ENCODE measurements around the gene PRKAR2A. TPM values are rescaled to one million over a fixed set of nuclear protein-coding genes. Genes with fewer than 3 reads are reported as not detected.
"Not testable (repeated sequence)": the region's sequence is repeated elsewhere in the genome, so short reads cannot be mapped to it uniquely, and the experiment has no call there.

PRKAR2A gene
- total and polyA plus RNA-seq, 2 donors (not counting 3 experiments of a cell fraction or from before 2014, with no cell fraction given) = 8.6 to 69.9 TPM

DNA sequence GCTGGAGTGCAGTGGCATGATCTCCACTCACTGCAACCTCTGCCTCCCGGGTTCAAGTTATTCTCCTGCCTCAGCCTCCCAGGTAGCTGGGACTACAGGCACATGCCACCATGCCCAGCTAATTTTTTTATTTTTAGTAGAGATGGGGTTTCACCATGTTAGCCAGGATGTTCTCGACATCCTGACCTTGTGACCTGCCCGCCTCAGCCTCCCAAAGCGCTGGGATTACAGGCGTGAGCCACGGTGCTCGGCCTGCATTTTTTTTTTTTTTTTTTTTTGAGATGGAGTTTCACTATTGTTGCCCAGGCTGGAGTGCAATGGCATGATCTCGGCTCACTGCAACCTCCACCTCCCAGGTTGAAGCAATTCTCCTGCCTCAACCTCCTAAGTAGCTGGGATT is 69.1 kb downstream of the PRKAR2A start:
- H3K9me3 ChIP-seq (replicated peaks; ENCODE audit: control insufficient read depth, insufficient read depth, low read length); H3K27ac ChIP-seq (ENCODE audit: insufficient read depth, low read depth, low read length); FAIRE-seq; H2AFZ ChIP-seq (ENCODE audit: low read depth, low read length); POLR2A ChIA-PET; H4K20me1 ChIP-seq (replicated peaks; ENCODE audit: control insufficient read depth, extremely low read depth, insufficient read depth, low read length); H3K4me1 ChIP-seq (ENCODE audit: control insufficient read depth, extremely low read depth, insufficient read depth, low read length); H3K9ac ChIP-seq (replicated peaks; ENCODE audit: extremely low read depth, insufficient read depth, low read length); H3K79me2 ChIP-seq (ENCODE audit: control insufficient read depth, insufficient read depth, low read length); dilution Hi-C loops (cut with MboI; ENCODE audit: extremely low pct_ligation_motif_present, low sequenced_read_pairs); H3K27me3 ChIP-seq (ENCODE audit: control insufficient read depth in 2 of 2, insufficient read depth in 2 of 2, low read length in 2 of 2); H3K9me1 ChIP-seq (replicated peaks; ENCODE audit: control insufficient read depth, extremely low read depth, insufficient read depth, low read length); H3K36me3 ChIP-seq (ENCODE audit: control insufficient read depth in 2 of 2, extremely low read depth in 1 of 2, insufficient read depth in 2 of 2, low read length in 2 of 2); H3K4me3 ChIP-seq (replicated peaks in 1 of 3; ENCODE audit: insufficient read depth in 1 of 3, low read depth in 1 of 3, low read length in 3 of 3); BruUV-seq (replicated peaks); H3K4me2 ChIP-seq (ENCODE audit: insufficient read depth, low read length); intact Hi-C loops (cut with micrococcal nuclease); DNase-seq (ENCODE audit: low read depth, low spot score): not testable (repeated sequence)
- CTCF ChIA-PET = interaction anchor here (1.2 kb wide), 1 partner anchor 13 kb away, joined by 6 read pairs; no protein-coding TSS in a partner anchor

DNA sequence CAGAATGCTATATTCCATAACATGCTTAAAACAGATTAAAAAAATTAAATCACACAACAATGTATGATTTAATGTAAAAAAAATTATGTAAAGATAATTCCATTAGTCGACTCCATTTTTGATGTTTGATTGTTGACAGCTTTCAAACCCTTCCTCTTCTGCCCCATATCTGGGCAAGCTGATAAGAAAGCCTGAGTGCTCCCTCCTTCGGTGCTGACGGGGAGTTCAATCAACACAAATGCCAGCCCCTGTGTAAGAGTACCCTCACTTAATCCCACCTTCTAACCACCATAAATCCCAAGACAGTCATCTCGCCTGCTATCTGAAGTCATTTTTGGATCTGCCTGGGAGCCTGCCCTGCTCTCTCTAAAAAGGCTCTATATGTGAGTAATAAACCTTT is 70.8 kb downstream of the PRKAR2A start:
- intact Hi-C loops (cut with micrococcal nuclease) = no loop called here
- dilution Hi-C loops (cut with MboI; ENCODE audit: extremely low pct_ligation_motif_present, low sequenced_read_pairs) = no loop called here
- no TSS peak for BruUV-seq (replicated peaks)

More for the DNA sequence above, 70.8 kb downstream of the PRKAR2A start:
- no peak overlapping the region for H3K4me2 ChIP-seq (ENCODE audit: insufficient read depth, low read length)
- H3K27ac ChIP-seq (ENCODE audit: insufficient read depth, low read depth, low read length) = no peak overlapping the region
- no peak for FAIRE-seq
- H3K27me3 ChIP-seq (ENCODE audit: control insufficient read depth in 2 of 2, insufficient read depth in 2 of 2, low read length in 2 of 2) = no peaks in the 10 kb centered on the region
- POLR2A ChIA-PET = no interaction called here
- CTCF ChIA-PET = interaction anchor here (1.3 kb wide), 1 partner anchor 11 kb away, joined by 4 read pairs; no protein-coding TSS in a partner anchor
- H3K4me1 ChIP-seq (ENCODE audit: control insufficient read depth, extremely low read depth, insufficient read depth, low read length) = no peaks in the 10 kb centered on the region
- no peaks in the 10 kb centered on the region for H3K9me3 ChIP-seq (replicated peaks; ENCODE audit: control insufficient read depth, insufficient read depth, low read length)
- no peak for DNase-seq (ENCODE audit: low read depth, low spot score)
- H3K9ac ChIP-seq (replicated peaks; ENCODE audit: extremely low read depth, insufficient read depth, low read length) = no peak overlapping the region
- no peak for TF ChIP-seq POLR2AphosphoS5 (IDR thresholded peaks at IDR 0.05; ENCODE audit: insufficient read depth, low read depth, low read length)
- TF ChIP-seq, protein P1, sequence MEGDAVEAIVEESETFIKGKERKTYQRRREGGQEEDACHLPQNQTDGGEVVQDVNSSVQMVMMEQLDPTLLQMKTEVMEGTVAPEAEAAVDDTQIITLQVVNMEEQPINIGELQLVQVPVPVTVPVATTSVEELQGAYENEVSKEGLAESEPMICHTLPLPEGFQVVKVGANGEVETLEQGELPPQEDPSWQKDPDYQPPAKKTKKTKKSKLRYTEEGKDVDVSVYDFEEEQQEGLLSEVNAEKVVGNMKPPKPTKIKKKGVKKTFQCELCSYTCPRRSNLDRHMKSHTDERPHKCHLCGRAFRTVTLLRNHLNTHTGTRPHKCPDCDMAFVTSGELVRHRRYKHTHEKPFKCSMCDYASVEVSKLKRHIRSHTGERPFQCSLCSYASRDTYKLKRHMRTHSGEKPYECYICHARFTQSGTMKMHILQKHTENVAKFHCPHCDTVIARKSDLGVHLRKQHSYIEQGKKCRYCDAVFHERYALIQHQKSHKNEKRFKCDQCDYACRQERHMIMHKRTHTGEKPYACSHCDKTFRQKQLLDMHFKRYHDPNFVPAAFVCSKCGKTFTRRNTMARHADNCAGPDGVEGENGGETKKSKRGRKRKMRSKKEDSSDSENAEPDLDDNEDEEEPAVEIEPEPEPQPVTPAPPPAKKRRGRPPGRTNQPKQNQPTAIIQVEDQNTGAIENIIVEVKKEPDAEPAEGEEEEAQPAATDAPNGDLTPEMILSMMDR (IDR thresholded peaks at IDR 0.05; ENCODE audit: extremely low read depth in 1 of 2, insufficient read depth in 1 of 2, low read depth in 1 of 2, low read length in 2 of 2) = no peak
- TF ChIP-seq MYC (IDR thresholded peaks at IDR 0.05; ENCODE audit: low read depth, low read length) = no peak
- TF ChIP-seq, protein P2, sequence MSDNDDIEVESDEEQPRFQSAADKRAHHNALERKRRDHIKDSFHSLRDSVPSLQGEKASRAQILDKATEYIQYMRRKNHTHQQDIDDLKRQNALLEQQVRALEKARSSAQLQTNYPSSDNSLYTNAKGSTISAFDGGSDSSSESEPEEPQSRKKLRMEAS (IDR thresholded peaks at IDR 0.05; ENCODE audit: insufficient read depth, insufficient read length) = no peak
- TF ChIP-seq GATA2 (IDR thresholded peaks at IDR 0.05; ENCODE audit: insufficient read depth, insufficient read length, low read depth, low read length) = no peak
- no peak for TF ChIP-seq POLR2A (IDR thresholded peaks at IDR 0.05; ENCODE audit: low read depth, low read length)
- TF ChIP-seq EZH2 (IDR thresholded peaks at IDR 0.05; ENCODE audit: borderline replicate concordance, low read depth, low read length, severe bottlenecking) = no peak
- no peak for TF ChIP-seq FOS (IDR thresholded peaks at IDR 0.05; ENCODE audit: borderline replicate concordance, insufficient read depth, low read length)
- no peak for TF ChIP-seq JUN (IDR thresholded peaks at IDR 0.05; ENCODE audit: borderline replicate concordance, insufficient read depth, insufficient read length, low read depth)
- H2AFZ ChIP-seq (ENCODE audit: low read depth, low read length) = no peak overlapping the region
- no peaks in the 10 kb centered on the region for H3K79me2 ChIP-seq (ENCODE audit: control insufficient read depth, insufficient read depth, low read length)
- no peaks in the 10 kb centered on the region for H3K36me3 ChIP-seq (ENCODE audit: control insufficient read depth in 2 of 2, extremely low read depth in 1 of 2, insufficient read depth in 2 of 2, low read length in 2 of 2)
- no peaks in the 10 kb centered on the region for H4K20me1 ChIP-seq (replicated peaks; ENCODE audit: control insufficient read depth, extremely low read depth, insufficient read depth, low read length)
- H3K4me3 ChIP-seq (replicated peaks in 1 of 3; ENCODE audit: insufficient read depth in 1 of 3, low read depth in 1 of 3, low read length in 3 of 3) = no peak overlapping the region
- H3K9me1 ChIP-seq (replicated peaks; ENCODE audit: control insufficient read depth, extremely low read depth, insufficient read depth, low read length) = no peaks in the 10 kb centered on the region

All from endothelial cell of umbilical vein (primary cell).